OCI-LY3 (cell line): ENCODE data around the gene LRRC4C.

Experiments
- CTCF ChIP-seq: fragments of 200-600, 300-600 bp; sonication (generic); IDR thresholded peaks from 2 replicates; pipeline ENCODE4 v1.5.1; 2014; ENCODE audit warnings: antibody characterized with exemption, low read length, low read depth
- EZH2phosphoT487 ChIP-seq: fragments of 200-600 bp; shearing (Covaris generic); IDR thresholded peaks from 2 replicates; pipeline ENCODE4 v1.6.1; 2018; ENCODE audit warnings: antibody characterized with exemption, mixed run types, low read depth

- TF ChIP-seq CTCF (no peak), EZH2phosphoT487 (no peak)
These were observed 945.3 kb downstream of the LRRC4C start for GRCh38 chr11:40514124-40514523.
